MV-4-11 (cell line): Measurements from ENCODE around the gene ZNRF1.
A peak's percentile ranks its signal among the peaks of the same experiment; 100 is the strongest.

Source experiments
- DNase-seq: peaks from one replicate; lab custom pipeline; 2025; lab: John Stamatoyannopoulos, UW

Gene ZNRF1

DNA sequence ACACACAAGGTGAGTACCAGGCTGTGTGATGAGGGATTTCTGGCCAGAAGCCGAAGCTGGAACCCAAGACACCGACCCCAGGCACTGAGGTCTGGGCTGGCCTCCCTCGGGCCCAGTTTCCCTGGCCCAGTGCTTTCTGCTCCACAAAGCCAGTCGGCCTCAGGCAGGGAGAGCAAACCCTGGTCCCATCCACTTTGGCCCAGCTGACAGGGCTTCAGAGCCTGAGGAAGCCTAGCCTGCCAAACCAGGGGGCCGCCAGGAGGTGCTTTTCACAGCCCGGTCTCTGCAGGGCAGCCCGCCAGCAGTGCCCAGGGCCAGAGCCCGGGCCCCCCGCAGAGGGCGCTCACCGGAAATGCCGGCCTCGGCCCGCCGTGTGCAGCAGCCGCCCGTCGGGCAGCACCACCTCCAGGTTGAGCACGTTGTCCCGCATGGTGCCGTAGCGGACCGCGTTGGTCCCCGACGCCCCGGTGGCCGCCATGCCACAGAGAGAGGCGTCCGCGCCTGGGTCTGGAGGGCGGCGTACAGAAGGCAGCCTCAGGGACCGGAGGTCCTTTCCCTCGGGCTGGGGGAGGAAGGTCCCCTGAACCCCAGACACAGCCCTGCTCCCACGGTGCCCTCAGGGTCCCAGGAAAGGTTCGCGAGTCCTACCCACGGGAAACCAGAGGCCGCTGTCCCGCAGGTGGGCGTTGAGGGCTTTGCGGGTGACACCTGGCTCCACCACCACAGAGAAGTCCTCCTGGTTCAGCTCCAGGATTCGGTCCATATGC lies 115.5 kb downstream of the ZNRF1 start:
- no peak for DNase-seq

DNA sequence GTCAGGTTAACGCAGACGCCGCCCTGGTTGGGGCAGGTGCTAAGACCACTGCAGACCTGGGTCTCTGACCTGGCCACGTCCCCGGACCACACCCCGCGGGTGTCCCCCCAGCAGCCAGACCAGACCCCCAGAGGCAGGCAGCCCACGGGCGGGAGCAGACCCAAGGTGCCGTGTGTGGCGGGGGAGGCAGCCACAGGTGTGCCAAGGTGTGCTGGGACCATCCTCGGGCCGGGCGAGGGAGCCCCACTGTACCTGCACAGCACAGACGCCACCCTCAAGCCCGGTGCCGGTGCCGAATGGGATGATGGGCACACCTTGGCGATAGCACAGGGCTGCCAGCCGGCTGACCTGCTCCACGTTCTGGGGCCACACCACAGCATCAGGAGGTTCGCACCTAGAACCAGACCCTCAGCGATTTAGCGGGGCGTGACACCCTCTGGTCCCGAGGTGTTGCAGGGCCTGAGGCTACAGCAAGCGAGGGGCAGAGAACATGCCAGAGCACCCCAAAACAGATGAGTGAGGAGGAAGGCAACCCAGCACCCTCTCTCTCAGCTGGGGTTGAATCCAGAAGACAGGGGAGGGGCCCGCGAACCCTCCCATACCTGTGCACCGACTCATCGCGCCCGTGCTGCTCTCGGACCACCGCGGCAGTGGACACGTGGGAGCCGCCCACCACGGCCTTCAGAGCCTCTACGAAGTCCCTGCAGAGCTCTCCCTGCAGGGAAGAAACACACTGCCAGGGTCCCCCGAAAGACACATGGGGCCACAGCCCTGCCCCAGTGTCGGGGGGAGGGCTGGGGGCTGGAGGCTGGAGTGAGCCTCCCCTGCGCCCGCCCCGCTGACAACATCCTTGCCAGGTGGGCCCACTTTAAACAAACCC lies 116.4 kb downstream of the ZNRF1 start:
- no peak for DNase-seq

DNA sequence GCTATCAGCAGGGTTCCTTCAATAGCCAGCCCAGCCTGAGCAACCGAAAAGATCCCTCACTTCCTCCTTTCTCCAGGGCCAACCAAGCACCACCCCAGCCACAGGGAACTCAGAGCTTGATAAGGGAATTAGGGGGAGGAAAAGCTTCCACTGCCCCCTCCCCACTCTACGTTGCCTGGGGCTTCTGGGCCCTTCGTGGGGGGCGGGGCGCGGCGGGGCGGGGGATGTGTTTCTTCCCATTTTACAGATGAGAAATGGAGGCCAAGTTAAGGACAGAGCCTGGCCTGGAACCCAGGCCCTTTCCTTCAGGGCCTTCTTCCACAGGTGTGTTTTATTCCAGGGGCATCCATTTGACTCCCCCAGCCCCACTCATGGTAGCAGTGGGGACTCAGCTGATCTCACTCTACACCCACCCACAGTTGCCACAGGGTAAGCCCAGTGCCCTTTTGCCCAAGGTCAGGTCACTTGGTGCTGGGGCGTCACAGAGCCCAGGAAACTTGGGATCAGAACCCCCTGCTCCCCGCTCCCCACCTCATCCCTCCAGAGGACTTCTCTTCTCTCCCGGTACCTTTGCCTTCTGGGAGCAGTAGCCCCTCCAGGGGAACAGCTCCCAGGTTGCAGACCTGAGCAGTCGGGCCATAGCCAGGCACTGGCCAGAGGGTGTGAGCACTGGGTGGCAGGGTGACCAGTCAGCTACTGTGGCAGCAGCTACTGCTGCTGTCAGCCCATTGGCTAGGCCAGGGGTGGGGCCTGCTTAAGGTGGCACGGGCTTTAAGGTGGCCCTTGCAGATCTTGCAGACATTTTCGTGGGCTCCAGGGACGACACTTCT lies 117.5 kb downstream of the ZNRF1 start, which contains the start of gene LDHD:
LDHD (minus strand) TSS at position 700 of the 830 bp plus-strand sequence; CDS start at position 640, 60 bp downstream.
- peak; percentile 78 for DNase-seq

DNA sequence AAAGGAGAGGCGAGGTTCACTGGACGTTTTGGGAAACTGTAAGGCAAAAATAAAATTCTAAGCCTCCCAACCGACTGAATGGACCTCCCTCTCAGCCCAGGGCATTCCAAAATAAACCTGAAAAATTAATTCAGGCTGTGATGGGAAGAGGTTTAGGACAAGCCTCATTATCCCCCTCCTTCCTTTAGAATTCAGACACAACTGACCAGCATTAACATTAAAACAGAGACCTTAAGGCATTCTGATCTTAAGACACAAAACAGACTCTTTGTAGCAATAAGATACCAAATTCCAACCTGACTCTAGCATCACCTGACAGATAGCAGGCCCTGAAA lies 118.1 kb downstream of the ZNRF1 start:
- no peak for DNase-seq

DNA sequence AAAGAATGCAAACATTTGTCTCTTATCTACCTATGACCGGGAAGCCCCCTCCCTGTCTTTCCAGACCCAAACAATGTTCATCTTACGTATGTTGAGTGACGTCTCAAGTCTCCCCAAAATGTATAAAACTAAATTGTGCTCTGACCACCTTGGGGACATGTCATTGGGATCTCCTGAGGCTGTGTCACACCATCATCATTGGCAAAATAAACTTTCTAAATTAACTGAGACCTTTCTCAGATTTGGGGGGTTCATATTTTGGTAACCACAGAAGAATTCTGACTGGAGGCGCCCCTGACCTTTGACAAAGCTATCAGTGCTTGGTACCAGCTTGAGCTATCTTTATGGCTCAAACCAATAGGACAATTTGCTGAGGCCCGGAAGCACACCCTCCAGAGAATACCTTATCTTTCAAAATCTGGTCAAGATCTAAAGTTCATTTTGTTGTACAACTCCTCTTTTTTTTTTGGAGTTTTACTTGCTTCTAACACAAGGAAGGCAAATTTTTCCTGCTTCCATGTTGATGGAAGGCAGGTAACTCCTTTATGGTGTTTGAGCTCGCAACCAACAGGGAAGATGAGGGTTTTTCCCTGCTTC lies 120.2 kb downstream of the ZNRF1 start:
- no peak for DNase-seq

DNA sequence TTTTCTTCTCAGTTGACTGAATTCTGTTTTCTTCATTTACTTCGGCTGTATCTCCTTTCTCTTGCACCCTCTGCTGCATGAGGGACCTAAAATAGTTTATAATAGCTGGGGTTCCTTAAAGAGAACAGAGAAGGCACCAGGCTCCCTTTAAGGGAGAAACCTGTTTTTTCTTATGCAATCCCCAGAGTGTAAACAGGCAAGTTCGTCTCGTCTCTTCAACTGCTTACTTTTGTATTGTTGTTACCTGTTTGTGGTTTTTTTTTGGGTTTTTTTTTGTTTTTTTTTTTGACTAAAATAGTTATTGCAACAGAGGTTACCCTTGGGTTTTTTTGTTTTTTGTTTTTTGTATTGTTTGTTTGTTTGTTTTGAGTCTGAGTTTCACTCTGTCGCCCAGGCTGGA lies 121.4 kb downstream of the ZNRF1 start:
- DNase-seq = no peak

DNA sequence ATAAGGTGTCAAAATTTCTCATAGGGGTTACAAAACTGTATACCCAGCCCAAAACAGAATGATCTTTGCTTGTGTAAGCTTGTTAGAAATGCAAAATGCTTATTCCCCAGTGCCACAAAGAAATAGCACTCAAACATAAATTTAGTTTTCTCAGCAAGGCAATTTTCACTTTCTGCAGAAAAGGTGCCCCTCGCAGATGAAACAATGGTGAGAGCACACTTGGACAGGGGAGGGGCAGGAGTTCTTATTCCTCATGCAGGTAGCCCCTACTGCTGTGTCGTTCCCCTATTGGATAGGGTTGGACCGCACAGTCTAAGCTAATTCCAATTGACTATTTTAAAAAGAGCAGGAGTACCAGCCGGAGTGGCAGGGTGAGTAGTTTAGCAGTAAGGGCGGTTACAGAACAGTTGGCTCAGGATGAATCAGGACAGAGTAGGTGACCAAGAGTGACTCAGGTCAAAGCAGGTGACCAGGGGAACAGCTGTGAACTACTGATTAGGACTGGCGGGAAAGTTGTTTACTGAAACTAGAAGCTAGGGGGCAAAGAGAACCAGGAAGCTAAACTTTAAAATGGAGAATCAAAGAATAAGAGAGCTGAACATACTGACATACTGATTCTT lies 123.2 kb downstream of the ZNRF1 start:
- DNase-seq = no peak

DNA sequence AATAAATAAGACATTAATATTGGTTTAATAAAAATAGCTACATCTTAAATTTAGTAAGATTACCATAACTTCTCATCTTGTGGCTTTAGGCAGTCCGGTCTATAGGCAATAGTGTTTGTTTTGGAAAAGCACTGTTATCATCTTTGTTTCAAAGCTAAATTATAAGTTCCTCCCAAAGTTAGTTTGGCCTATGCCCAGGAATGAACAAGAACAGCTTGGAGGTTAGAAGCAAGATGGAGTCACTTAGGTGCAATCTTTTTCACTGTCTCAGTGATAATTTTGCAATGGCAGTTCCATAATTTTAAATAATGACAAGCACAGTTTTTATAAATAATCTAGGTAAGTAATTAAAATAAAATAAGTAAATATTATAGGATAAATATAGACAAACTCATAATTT lies 123.8 kb downstream of the ZNRF1 start:
- DNase-seq = no peak

DNA sequence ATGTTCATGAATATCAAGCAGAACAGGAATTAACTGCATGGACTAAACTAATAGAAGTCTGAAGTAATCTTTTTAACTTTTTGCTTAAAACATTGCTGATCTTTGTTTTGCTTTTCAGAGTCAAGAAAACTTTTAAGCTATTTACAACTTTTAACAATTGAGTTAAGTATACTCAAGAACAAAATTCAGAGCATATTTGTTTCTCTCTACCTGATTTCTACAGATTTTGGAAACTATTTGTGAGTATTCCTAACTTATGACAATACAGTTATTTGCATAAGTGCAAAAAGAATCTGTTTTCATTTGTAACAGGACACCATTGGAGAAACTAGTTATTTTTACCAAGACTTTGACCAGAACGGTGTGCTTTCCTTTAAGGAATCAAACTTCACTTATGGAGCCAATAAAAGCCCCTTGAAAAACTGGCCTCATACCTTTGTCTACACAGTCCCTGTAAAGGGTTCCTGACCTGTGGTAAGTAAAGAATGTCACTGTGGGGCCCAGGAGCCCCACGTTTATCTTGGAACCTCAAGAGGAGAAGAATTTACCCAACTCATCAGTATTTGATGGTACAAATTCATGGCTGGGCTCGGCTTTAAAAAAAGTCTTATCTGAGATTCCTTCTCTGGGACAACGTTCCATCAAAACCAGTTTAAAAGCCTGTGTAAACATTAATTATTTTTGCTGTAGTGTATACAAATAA lies 129.0 kb downstream of the ZNRF1 start:
- no peak for DNase-seq

DNA sequence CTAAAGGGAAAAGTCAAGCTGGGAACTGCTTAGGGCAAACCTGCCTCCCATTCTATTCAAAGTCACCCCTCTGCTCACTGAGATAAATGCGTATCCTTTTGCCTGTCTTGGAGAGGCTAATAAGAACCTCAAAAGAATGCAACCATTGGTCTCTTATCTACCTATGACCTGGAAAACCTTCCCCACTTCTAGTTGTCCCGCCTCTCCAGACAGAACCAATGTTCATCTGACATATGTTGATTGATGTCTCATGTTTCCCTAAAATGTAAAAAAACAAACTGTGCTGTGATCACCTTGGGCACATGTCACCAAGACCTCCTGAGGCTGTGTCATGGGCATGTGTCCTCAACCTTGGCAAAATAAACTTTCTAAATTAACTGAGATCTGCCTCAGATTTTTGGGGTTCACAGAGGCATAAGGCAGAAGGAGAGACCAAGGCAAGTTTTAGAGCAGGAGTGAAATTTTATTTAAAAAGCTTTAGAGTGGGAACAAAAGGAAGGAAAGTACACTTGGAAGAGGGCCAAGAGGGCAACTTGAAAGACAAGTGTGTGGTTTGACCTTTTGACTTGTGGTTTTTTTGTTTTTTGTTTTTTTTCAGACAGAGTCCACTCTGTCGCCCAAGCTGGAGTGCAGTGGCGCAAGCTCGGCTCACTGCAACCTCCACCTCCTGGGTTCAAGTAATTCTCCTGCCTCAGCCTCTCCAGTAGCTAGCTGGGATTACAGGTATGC lies 130.8 kb downstream of the ZNRF1 start:
- DNase-seq = peak; percentile 81

DNA sequence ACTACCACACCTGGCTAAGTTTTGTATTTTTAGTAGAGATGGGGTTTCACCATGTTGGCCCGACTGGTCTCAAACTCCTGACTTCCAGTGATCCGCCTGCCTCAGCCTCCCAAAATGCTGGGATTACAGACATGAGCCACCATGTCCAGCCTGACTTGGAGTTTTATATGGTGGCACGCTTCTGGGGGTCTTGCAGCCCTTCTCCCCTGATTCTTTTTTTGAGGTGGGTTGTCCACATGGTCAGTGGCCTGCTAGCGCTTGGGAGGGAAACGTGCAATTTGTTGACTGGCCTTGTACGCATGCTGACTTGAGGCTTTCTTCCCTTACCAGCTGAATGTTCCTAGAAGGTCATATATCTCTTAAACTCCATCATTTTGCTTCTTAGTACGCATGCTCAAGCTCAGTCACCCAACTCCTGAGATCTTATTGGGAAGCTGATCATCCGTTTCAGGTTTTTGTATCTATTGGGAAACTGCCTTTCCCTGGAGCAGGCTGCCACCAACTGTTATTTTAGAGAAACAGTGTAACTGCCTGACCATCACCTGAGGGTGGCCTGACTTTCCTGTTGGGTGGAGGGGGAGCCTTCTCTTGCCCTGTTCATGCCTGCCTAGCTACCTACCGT lies 131.4 kb downstream of the ZNRF1 start:
- DNase-seq = no peak

DNA sequence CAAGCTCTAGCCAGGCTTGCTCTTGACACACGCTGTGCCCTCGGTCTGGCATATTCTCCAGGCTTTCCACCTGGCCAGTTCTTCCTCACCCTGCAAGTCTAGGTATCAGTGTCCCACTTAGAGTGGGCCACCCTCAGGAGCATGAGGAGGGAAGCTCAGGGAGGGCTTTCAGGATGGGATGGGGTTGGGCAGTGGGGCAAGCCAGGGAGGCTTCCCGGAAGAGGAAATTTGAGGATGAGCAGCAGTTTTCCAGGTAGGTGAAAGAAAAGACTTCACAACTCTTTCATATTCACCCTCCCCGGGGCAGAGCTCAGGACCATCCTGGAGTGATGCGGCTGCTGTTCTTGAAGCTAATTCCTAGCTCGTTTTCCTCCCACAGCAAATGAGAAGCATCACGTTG lies 132.3 kb downstream of the ZNRF1 start:
- DNase-seq = no peak

DNA sequence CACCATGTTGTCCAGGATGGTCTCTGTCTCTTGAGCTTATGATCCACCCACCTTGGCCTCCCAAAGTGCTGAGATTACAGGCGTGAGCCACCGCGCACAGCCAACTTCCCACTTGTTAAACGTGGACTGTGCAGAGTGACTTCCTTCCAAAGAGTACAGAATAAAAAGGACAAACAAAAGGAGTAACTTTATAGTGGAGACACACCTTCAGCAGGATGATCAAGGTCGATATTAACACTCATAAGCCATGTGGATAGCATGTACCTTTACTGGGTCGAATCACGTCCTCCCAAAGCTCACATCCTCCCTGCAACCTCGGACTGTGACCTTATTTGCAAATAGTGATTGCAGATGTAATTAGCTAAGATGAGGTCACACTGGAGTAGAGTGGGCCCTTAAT lies 139.4 kb downstream of the ZNRF1 start:
- DNase-seq = no peak

DNA sequence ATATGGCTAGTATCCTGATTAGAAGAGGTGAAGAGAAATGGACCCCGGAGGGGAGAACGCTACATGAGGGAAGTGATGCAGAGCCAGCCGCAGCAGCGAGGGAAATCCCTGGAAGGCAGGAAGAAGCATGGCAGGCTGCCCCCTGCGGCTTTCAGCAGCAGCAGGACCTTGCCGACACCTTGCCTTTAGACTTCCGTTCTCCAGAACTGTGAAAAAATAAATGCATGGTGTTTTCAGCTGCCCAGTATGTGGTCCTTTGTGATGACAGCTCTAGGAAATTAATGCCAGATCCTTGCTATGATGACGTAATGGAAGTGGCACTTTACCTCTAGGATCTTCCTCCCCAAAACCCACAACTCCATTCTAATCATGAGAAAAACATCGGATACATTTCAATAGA lies 139.8 kb downstream of the ZNRF1 start:
- DNase-seq = no peak

DNA sequence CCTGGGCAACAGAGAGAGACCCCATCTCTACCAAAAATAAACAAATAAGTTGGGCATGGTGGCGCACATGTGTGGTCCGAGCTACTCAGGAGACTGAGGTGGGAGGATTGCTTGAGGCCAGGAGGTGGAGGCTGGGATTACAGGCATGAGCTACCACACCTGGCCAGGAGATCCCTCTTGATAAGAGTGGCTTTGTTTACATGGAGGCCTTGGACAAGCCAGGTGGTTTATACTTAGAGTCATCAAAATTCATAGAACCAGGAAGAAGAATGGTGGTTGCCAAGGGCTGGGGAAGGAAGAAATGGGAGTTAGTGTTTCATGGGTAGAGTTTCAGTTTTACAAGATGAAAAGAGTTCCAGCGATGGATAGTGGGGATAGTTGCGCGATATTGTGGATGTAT lies 140.7 kb downstream of the ZNRF1 start:
- no peak for DNase-seq

DNA sequence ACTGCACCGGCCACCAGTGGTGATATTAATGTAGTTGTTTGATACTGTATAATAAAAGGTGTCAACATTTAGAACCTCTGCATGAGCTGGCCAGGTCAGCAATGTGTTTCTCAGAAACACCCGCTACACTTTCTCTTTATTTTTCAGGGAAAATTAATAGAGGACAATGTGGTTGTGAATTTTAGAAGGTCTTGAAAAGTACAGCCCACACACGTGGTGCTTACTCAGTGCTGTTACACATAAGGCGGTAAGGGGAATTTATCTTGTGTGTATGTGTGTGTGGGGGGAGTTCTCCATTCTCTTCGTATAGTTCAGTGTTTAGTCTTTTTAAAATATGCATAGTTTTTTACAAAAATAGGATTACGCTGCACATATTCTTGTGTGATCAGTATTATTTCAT lies 145.1 kb downstream of the ZNRF1 start:
- DNase-seq = no peak

DNA sequence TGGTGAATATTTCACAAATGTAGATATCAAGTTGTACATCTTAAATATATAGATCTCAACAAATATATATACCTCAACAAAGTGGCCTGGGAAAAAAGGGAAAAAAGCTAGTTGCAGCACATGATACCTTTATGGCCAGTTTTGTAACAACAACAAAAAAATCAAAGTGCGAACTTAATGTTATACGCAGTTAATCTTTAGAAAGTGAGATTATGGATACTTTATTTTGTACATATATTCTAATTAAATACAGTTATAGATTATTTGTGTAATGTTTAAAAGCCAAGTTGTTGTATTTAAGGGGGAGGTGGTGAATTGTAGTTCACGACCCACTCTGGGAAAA lies 149.1 kb downstream of the ZNRF1 start:
- no peak for DNase-seq

DNA sequence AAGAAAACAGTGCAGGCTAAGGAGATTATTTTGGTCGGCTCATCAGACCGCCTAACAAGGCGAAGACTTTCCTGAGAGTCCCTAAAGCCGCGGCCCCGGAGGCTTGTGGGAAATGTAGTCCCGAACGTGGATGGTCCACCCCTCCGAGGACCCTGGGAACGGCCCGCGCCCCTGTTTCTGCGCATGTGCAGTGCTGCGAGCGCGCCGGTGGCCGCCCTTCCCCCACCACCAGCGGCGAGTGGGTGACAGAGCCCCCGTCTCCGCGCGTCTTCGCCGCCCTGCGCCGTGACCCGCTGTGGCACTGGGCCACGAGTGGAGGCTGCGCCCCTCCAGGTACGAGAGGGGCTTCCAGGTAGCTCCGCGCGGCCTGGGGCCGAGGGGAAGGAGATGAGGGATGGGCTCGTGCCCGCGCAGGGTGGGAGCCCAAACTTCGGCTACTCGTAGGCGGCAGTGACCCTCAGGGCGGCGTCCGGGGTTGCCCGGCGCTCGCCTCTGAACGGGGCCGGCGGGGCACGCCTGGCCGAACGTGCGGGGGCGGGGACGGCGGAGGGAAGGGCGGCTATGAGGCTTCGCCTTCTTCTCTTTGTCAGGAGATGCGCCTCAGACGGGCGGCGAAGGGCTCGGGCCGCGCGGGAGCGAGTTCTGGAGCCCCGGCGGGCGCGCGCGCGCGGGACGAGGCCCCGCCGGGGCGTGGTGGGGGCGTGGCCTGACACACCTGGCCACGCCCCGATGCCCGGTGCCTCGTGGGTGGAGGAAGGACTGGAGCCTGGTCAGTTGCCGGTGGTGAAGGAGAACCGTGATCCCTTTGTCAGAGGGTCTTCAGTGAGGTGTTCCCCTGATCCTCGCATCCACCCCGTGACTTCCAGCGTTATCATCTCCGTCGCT lies 149.7 kb downstream of the ZNRF1 start, which contains the start of gene ZFP1:
ZFP1 (plus strand) TSS at position 214 of the 885 bp plus-strand sequence. CDS start 4,428 bp downstream, outside the sequence.
- peak; percentile 89 for DNase-seq

DNA sequence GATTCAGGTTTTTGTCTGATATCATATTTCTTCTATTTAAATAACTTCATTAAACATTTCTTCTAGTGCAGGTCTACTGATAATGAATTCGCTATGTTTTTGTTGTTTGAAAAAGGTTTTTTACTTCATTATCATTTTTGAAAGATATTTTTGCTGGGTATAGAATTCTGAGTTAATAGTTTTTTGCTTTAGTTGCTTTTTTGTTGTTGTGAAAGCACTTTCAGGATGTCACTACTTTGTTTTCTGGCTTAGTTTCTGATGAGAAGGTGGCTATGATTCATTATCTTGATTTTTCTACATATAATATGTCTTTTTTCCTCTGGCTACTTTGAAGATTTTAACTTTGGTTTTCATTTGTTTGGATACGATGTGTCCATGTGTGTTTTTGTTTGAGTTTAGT lies 153.0 kb downstream of the ZNRF1 start:
- DNase-seq = no peak
